H1 (cell line): ENCODE data around the gene SIRT6. TPM values are rescaled to one million over a fixed set of nuclear protein-coding genes. Genes with fewer than 3 reads are reported as not detected.
"Not testable (repeated sequence)": the region's sequence is repeated elsewhere in the genome, so short reads cannot be mapped to it uniquely, and the experiment has no call there.

Experiments
- CTCF ChIA-PET: fragments of 300-600 bp; sonication (Branson Sonifier 250); formaldehyde crosslinking; loops from one replicate; lab custom pipeline; 2021; ENCODE audit not compliant: partially characterized antibody; lab: Charles Lee
- POLR2A ChIA-PET: fragments of 300-600 bp; sonication (Branson Sonifier 250); formaldehyde crosslinking; loops from one replicate; lab custom pipeline; 2021; ENCODE audit warnings: inconsistent platforms; ENCODE audit not compliant: partially characterized antibody; lab: Charles Lee
- DNase-seq, 2 experiments: peaks; one replicate each; pipeline versions ENCODE4 v3.0.0 to v3.0.0-alpha.2; 2010 to 2022; ENCODE audit warnings: low spot score in 2 of 2, low read depth in 1 of 2, mixed read lengths in 1 of 2
- FAIRE-seq: peaks from 2 replicates; lab custom pipeline; 2011; peaks lifted over from hg19 to GRCh38; lab: Jason Lieb, UNC
- H2AFZ ChIP-seq: 2 replicates; pipeline ENCODE4 v1.8.1; 2012; ENCODE audit warnings: low read length, inconsistent platforms
- H2AK5ac ChIP-seq: 2 replicates; pipeline ENCODE4 v1.6.1; 2013; ENCODE audit warnings: low read depth, low read length
- H2BK120ac ChIP-seq: replicated peaks from 2 replicates; pipeline ENCODE3; 2013; ENCODE audit warnings: low read depth, low read length, inconsistent platforms
- H2BK12ac ChIP-seq: 2 replicates; pipeline ENCODE4 v1.6.1; 2013; ENCODE audit warnings: low read depth, low read length
- H2BK15ac ChIP-seq: 2 replicates; pipeline ENCODE4 v1.6.1; 2013; ENCODE audit warnings: low read length
- H2BK20ac ChIP-seq: 2 replicates; pipeline ENCODE4 v1.6.1; 2013; ENCODE audit warnings: low read length
- H2BK5ac ChIP-seq: 2 replicates; pipeline ENCODE4 v1.6.1; 2013; ENCODE audit warnings: low read depth, low read length
- H3K14ac ChIP-seq: 2 replicates; pipeline ENCODE4 v1.6.1; 2013; ENCODE audit warnings: inconsistent platforms; ENCODE audit not compliant: insufficient read length
- H3K18ac ChIP-seq: 2 replicates; pipeline ENCODE4 v1.6.1; 2013; ENCODE audit warnings: low read length; ENCODE audit errors: extremely low read depth
- H3K23ac ChIP-seq: 2 replicates; pipeline ENCODE4 v1.6.1; 2013; ENCODE audit warnings: inconsistent platforms; ENCODE audit not compliant: insufficient read length
- H3K23me2 ChIP-seq: 2 replicates; pipeline ENCODE4 v1.6.1; 2013; ENCODE audit warnings: low read depth, low read length
- H3K27ac ChIP-seq: 2 replicates; pipeline ENCODE4 v1.6.1; 2011; ENCODE audit warnings: low read depth, low read length, inconsistent platforms
- H3K27me3 ChIP-seq, 4 experiments: replicated peaks in 1 of 4; 1 replicate in 1 of 4; 2 replicates in 3 of 4; pipeline versions ENCODE4 v1.6.1 to v1.8.1; 2011 to 2013; ENCODE audit warnings: low read length in 3 of 4, mild to moderate bottlenecking in 3 of 4, inconsistent platforms in 2 of 4, mixed read lengths in 2 of 4, moderate library complexity in 1 of 4; ENCODE audit not compliant: control insufficient read depth in 3 of 4, insufficient read depth in 3 of 4; ENCODE audit errors: extremely low read depth in 1 of 4
- H3K36me3 ChIP-seq, 4 experiments: 2 replicates each; pipeline versions ENCODE4 v1.6.1 to v1.8.1; 2011 to 2013; ENCODE audit warnings: mild to moderate bottlenecking in 4 of 4, low read length in 3 of 4, moderate library complexity in 2 of 4, control low read depth in 1 of 4, inconsistent platforms in 1 of 4; ENCODE audit not compliant: insufficient read depth in 4 of 4, control insufficient read depth in 2 of 4
- H3K4ac ChIP-seq: replicated peaks from 2 replicates; pipeline ENCODE3; 2013; ENCODE audit warnings: low read length, low read depth, mixed read lengths, inconsistent platforms; ENCODE audit not compliant: insufficient read length
- H3K4me1 ChIP-seq, 4 experiments: replicated peaks in 1 of 4; 1 replicate in 1 of 4; 2 replicates in 3 of 4; pipeline versions ENCODE4 v1.6.1 to v1.8.1; 2011 to 2013; ENCODE audit warnings: low read length in 3 of 4, inconsistent platforms in 2 of 4, mixed read lengths in 1 of 4; ENCODE audit not compliant: insufficient read depth in 4 of 4, control insufficient read depth in 3 of 4
- H3K4me2 ChIP-seq, 2 experiments: 2 replicates each; pipeline versions ENCODE4 v1.6.1 to v1.8.1; 2011 to 2013; ENCODE audit warnings: low read depth in 2 of 2, low read length in 2 of 2, control low read depth in 1 of 2, inconsistent platforms in 1 of 2, mild to moderate bottlenecking in 1 of 2; ENCODE audit not compliant: insufficient read depth in 1 of 2
- H3K4me3 ChIP-seq, 4 experiments: fragments of 200-600, 300-600 bp in 1 of 4; sonication (generic), shearing (Covaris generic), sonication (Bioruptor Twin) in 1 of 4; 2 replicates each; pipeline versions ENCODE4 v1.5.1 to v1.8.1; 2011 to 2016; ENCODE audit warnings: low read length in 4 of 4, low read depth in 3 of 4, control low read depth in 2 of 4, inconsistent platforms in 2 of 4, mild to moderate bottlenecking in 2 of 4, mixed read lengths in 1 of 4, moderate library complexity in 1 of 4; ENCODE audit not compliant: insufficient read depth in 2 of 4; ENCODE audit errors: extremely low read depth in 1 of 4
- H3K56ac ChIP-seq: replicated peaks from 2 replicates; pipeline ENCODE3; 2013; ENCODE audit warnings: low read depth, mild to moderate bottlenecking, mixed read lengths, low read length, inconsistent platforms; ENCODE audit not compliant: insufficient read length
- H3K79me1 ChIP-seq: 2 replicates; pipeline ENCODE4 v1.6.1; 2013; ENCODE audit warnings: low read depth, low read length, control low read depth
- H3K79me2 ChIP-seq, 2 experiments: 2 replicates each; pipeline versions ENCODE4 v1.6.1 to v1.8.1; 2012 to 2013; ENCODE audit warnings: low read length in 2 of 2, mild to moderate bottlenecking in 2 of 2, inconsistent platforms in 1 of 2; ENCODE audit not compliant: insufficient read depth in 2 of 2, control insufficient read depth in 1 of 2
- H3K9ac ChIP-seq, 4 experiments: replicated peaks in 1 of 4; 1 replicate in 1 of 4; 2 replicates in 3 of 4; pipeline versions ENCODE4 v1.6.1 to v1.8.1; 2011 to 2013; ENCODE audit warnings: low read depth in 3 of 4, low read length in 3 of 4, control low read depth in 2 of 4, mild to moderate bottlenecking in 2 of 4, moderate library complexity in 2 of 4, inconsistent platforms in 1 of 4; ENCODE audit errors: extremely low read depth in 1 of 4
- H3K9me3 ChIP-seq, 2 experiments: 2 replicates each; pipeline versions ENCODE4 v1.6.1 to v1.8.1; 2012 to 2013; ENCODE audit warnings: mild to moderate bottlenecking in 2 of 2, moderate library complexity in 2 of 2, control low read depth in 1 of 2, inconsistent platforms in 1 of 2, low read depth in 1 of 2, low read length in 1 of 2, mixed read lengths in 1 of 2; ENCODE audit not compliant: insufficient read depth in 2 of 2
- H4K20me1 ChIP-seq, 2 experiments: replicated peaks in 1 of 2; 2 replicates each; pipeline versions ENCODE3 to v1.8.1; 2011 to 2013; ENCODE audit warnings: inconsistent platforms in 2 of 2, low read length in 2 of 2, mild to moderate bottlenecking in 1 of 2; ENCODE audit not compliant: insufficient read depth in 2 of 2, control insufficient read depth in 1 of 2
- H4K5ac ChIP-seq: 2 replicates; pipeline ENCODE4 v1.6.1; 2013; ENCODE audit warnings: low read length, low read depth, mixed read lengths, inconsistent platforms; ENCODE audit not compliant: insufficient read length
- H4K8ac ChIP-seq: 2 replicates; pipeline ENCODE4 v1.8.0; 2013; ENCODE audit warnings: mild to moderate bottlenecking, moderate library complexity, low read length, inconsistent platforms; ENCODE audit not compliant: insufficient read depth; ENCODE audit errors: extremely low read depth
- H4K91ac ChIP-seq: replicated peaks from 2 replicates; pipeline ENCODE3; 2013; ENCODE audit warnings: low read length, mixed read lengths, inconsistent platforms; ENCODE audit not compliant: insufficient read length
- WGBS, 2 experiments: shearing (Covaris generic) in 1 of 2; methylation state at CpG; one replicate each; pipeline versions ENCODE4 v1.1.6 to v1.1.7; 2013 to 2015; ENCODE audit warnings: low lambda C conversion rate in 2 of 2, mixed read lengths in 2 of 2, inconsistent platforms in 1 of 2, low coverage in 1 of 2, missing lambda C conversion rate in 1 of 2; ENCODE audit not compliant: insufficient replicate concordance in 2 of 2, insufficient coverage in 1 of 2, insufficient read length in 1 of 2; ENCODE audit errors: extremely low coverage in 1 of 2, missing lambda C conversion rate in 1 of 2; 5-methylcytosine and 5-hydroxymethylcytosine counted together
- polyA plus RNA-seq, 7 experiments: library from polyadenylated mRNA; depleted of rRNA in 3 of 7; stranded (reverse) in 5 of 7; unstranded in 2 of 7; fragments of >200 nt in 5 of 7; fragments of 200-250 nt in 2 of 7; gene quantifications; 1 replicate in 5 of 7; 2 replicates in 1 of 7; 4 replicates in 1 of 7; pipeline versions ENCODE4 v1.2.1 to v1.2.3, GENCODE V29; 2011 to 2013; ENCODE audit warnings: missing spikeins in 2 of 7, mixed read lengths in 2 of 7
- total RNA-seq: library from RNA; stranded (reverse); fragmentation: NEBNext Ultra II Directional; extraction: Animal tissue kit (Norgen Biotek cat#: 25700); gene quantifications from 2 replicates; pipeline ENCODE4 v1.2.1, GENCODE V29; 2021

The SIRT6 gene
- total and polyA plus RNA-seq, 2 of the 8 experiments (the other 6 are each of a cell fraction or from before 2014, with no cell fraction given), result 25.2 to 27.0 TPM

DNA sequence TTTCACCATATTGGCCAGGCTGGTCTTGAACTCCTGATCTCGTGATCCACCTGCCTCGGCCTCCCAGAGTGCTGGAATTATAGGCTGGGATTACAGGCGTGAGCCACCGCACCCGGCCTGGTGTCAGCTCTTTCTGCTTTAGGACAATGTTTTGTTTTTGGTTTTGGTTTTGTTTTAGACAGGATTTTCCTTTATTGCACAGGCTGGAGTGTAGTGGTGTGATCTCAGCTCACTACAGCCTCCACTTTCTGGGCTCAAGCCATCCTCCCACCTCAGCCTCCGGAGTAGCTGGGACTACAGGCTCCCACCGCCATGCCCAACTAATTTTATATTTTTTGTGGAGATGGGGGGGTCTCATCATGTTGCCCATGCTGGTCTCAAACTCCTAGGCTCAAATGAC is 53.3 kb downstream of the SIRT6 start:
- H3K4me2 ChIP-seq, H3K4me1 ChIP-seq, H2BK20ac ChIP-seq, H2AK5ac ChIP-seq, DNase-seq, H3K27me3 ChIP-seq, H3K79me2 ChIP-seq, H2BK5ac ChIP-seq, H4K91ac ChIP-seq, H3K23me2 ChIP-seq, H3K23ac ChIP-seq, H3K18ac ChIP-seq, FAIRE-seq, H3K14ac ChIP-seq, H2BK12ac ChIP-seq, POLR2A ChIA-PET, H3K27ac ChIP-seq, H3K79me1 ChIP-seq, H4K8ac ChIP-seq, H2BK120ac ChIP-seq, H4K5ac ChIP-seq, H3K56ac ChIP-seq, H3K36me3 ChIP-seq, H2BK15ac ChIP-seq, H3K4me3 ChIP-seq, H3K4ac ChIP-seq, H2AFZ ChIP-seq, H3K9me3 ChIP-seq, H4K20me1 ChIP-seq, H3K9ac ChIP-seq: not testable (repeated sequence)
- CTCF ChIA-PET, result interaction anchor here (1.3 to 7.7 kb wide), 4 partner anchors 9 to 58 kb away, joined by 3 to 66 read pairs (median 4); no protein-coding TSS in a partner anchor
- WGBS, 2 experiments, result 82% methylated on average over 7 of the region's 7 CpGs; no CpG with 5 or more reads in 1 of the 2 experiments

GRCh38 chr19:4127322-4127721 is 55.0 kb downstream of the SIRT6 start:
- Histone ChIP-seq H3K79me2 (peaks cover 7 to 10% of the 10 kb centered on the region in 2 experiments), H3K23me2 (peaks cover 17% of the 10 kb centered on the region; the same call in 1 of the 2 replicates)
- H3K79me1 ChIP-seq, H4K20me1 ChIP-seq, H2BK120ac ChIP-seq, H3K36me3 ChIP-seq, H2BK15ac ChIP-seq, H3K4ac ChIP-seq, FAIRE-seq, H3K23ac ChIP-seq, H4K5ac ChIP-seq, H4K8ac ChIP-seq, H3K4me1 ChIP-seq, H2AFZ ChIP-seq, H3K4me3 ChIP-seq, H3K18ac ChIP-seq, H3K27me3 ChIP-seq, H2BK12ac ChIP-seq, H2AK5ac ChIP-seq, H3K9me3 ChIP-seq, H2BK20ac ChIP-seq, H3K27ac ChIP-seq, H3K56ac ChIP-seq, H2BK5ac ChIP-seq, H3K4me2 ChIP-seq, H3K9ac ChIP-seq, H3K14ac ChIP-seq, H4K91ac ChIP-seq, DNase-seq: not testable (repeated sequence)
- ChIA-PET CTCF (interaction anchor here (1.3 to 7.7 kb wide), 2 partner anchors 12 to 74 kb away, joined by 3 to 66 read pairs; no protein-coding TSS in a partner anchor), POLR2A (interaction anchor here (1.2 kb wide), 1 partner anchor 12 kb away, joined by 4 read pairs; no protein-coding TSS in a partner anchor)
- WGBS, 2 experiments, result 81% methylated on average over 4 of the region's 4 CpGs; no CpG with 5 or more reads in 1 of the 2 experiments
